H7 (cell line): ENCODE data around the gene VDAC2. TPM values are rescaled to one million over a fixed set of nuclear protein-coding genes. Genes with fewer than 3 reads are reported as not detected.

Experiments
- DNase-seq: peaks from one replicate; pipeline ENCODE4 v3.0.0; 2012
- H3K27me3 ChIP-seq: 2 replicates; pipeline ENCODE4 v1.6.0; 2011; ENCODE audit warnings: mild to moderate bottlenecking, low read length; ENCODE audit not compliant: control insufficient read depth, insufficient read depth
- H3K36me3 ChIP-seq: replicated peaks from 2 replicates; pipeline ENCODE4 v1.5.1; 2011; ENCODE audit warnings: low read length; ENCODE audit not compliant: control insufficient read depth, insufficient read depth
- H3K4me3 ChIP-seq: 2 replicates; pipeline ENCODE4 v1.5.1; 2011; ENCODE audit warnings: low read depth, mild to moderate bottlenecking, control low read depth, low read length, moderate library complexity; ENCODE audit not compliant: insufficient read depth
- total RNA-seq: library from RNA; depleted of rRNA; stranded (reverse); fragments of >200 nt; shearing (Covaris generic); gene quantifications from 2 replicates; pipeline ENCODE4 v1.2.3, GENCODE V29; 2014; rRNA removed

Gene VDAC2
- total RNA-seq, 1 experiment from 2014 or later: 218 TPM

- DNase-seq: peak; percentile 36
- H3K4me3 ChIP-seq: no peak overlapping the region
- no peaks in the 10 kb centered on the region for H3K36me3 ChIP-seq
- peaks cover 5% of the 10 kb centered on the region; the same call in 1 of the 2 replicates for H3K27me3 ChIP-seq
Observed at GRCh38 chr10:75272094-75272493, 61.5 kb downstream of the VDAC2 start.

DNA sequence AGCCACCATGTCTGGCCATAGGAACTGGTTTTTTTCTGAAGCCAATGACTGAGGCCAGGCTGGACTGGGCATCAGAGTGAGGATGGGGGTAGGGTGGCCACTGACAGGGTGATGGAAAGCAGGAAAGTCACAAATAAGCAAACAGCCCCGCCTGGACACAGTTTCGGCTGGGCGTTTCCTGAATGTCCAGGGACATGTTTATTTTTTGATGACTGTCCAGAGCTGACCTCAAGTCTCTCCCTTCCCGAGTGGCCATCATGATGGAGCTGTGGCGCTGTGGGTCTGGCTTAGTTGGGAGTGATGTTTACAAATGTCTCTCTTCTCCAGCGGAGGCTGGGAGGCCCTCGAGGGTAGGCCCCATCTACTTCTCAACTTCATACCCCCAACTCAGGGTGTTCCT is 62.3 kb downstream of the VDAC2 start:
- H3K27me3 ChIP-seq: peaks cover 5% of the 10 kb centered on the region; the same call in 1 of the 2 replicates
- H3K36me3 ChIP-seq: no peaks in the 10 kb centered on the region
- DNase-seq: peak; percentile 22
- H3K4me3 ChIP-seq: no peak overlapping the region

DNA sequence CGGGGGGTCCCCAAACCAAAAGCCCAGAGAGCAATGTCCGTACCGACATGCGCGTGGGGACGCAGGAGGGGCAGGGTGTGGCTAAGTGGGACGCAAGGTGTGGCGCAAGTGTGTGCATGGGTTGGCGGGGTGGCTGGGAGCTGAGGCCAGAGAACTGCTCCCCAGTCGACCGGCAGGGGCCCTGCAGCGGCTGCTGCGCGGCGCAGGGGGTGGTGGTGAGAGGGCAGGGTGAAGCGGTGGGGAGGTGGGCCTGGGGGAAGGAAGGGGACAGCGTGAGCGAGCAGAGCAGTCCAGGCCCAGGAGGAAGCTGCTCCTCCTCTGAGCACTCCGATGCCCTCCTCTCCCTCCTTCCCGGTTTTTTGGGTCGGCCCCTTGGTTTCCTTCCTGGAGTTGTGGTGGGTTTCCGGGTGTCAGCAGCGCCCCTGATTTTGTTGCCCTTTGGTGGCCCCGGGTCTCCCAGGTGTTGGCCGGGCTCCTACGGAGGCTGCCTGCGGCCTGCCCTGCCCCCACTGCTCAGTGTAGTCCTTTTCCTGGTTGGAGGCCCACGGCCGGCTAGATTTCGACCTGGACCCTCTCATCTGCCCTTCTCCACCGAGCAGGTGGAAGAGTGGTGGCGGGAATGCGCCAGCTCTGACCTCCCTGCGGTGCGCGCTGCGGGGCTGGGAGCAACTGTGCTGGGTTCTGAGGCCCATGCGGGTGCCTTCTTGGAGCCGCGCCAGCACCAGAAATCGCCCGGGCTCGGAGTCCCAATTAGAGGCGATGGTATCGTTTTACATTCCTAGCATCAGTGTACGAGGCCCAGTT is 65.7 kb downstream of the VDAC2 start:
- Histone ChIP-seq H3K36me3 (no peaks in the 10 kb centered on the region), H3K4me3 (0 out of 2 replicates have a peak overlapping the region, but pooled peaks have one; percentile 9), H3K27me3 (peaks cover 7% of the 10 kb centered on the region)
- DNase-seq: peak; percentile 68

DNA sequence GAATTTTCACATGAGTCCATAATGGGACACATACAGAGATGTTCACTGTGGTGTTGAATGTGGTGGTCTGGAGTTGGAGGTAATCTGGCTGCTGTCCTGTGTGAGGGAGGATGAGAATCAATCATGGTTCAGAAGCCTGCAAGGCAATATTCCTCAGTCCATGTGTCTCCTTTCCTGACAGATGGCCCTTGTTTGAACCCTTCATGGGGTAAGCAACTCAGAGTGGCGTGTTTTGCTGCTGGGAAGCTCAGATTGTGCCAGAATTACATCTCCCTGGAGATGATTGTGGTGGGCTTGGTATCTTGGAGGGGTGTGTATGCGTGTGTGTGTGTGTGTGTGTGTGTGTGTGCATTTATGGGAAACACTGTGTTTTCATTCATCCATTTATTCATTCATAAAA is 69.6 kb downstream of the VDAC2 start:
- Histone ChIP-seq H3K36me3 (no peaks in the 10 kb centered on the region), H3K4me3 (no peak overlapping the region), H3K27me3 (peaks cover 14% of the 10 kb centered on the region)
- DNase-seq: no peak

Other genes with a start within 250 kb of the VDAC2 start
- 13.2 and 15.4 TPM in 2 replicates for gene SAMD8, start 99.1 kb upstream of the VDAC2 start, total RNA-seq
- gene COMTD1, start 25.2 kb downstream of the VDAC2 start, total RNA-seq: 21.3 and 36.6 TPM in 2 replicates
- 0.03 and 0.37 TPM in 2 replicates for gene ZNF503, start 191.0 kb downstream of the VDAC2 start, total RNA-seq
- gene LRMDA, start 220.8 kb downstream of the VDAC2 start, total RNA-seq: not detected in 2 replicates